OCI-M1 (cell line): Measurements from ENCODE around the gene NEK4.
"Not testable (repeated sequence)": the region's sequence is repeated elsewhere in the genome, so short reads cannot be mapped to it uniquely, and the experiment has no call there.

ENCODE experiments used
- DNase-seq: peaks from one replicate; lab custom pipeline; 2025; lab: John Stamatoyannopoulos, UW

NEK4 gene

GRCh38 chr3:52777959-52778805 lies 7.4 kb upstream of the NEK4 start:
- DNase-seq, result no peak

- DNase-seq, result no peak
Measured at GRCh38 chr3:52777127-52777958, 6.6 kb upstream of the NEK4 start, which contains the start of gene ITIH1. Gene ITIH1 (plus strand): TSS chr3:52777599. CDS start chr3:52777616, 17 bp downstream.

- not testable (repeated sequence) for DNase-seq
Measured at GRCh38 chr3:52776486-52776885, 5.7 kb upstream of the NEK4 start.

GRCh38 chr3:52775877-52776276 lies 5.1 kb upstream of the NEK4 start:
- DNase-seq, result no peak

GRCh38 chr3:52774901-52775864 lies 4.4 kb upstream of the NEK4 start:
- peak; percentile 45 for DNase-seq

- DNase-seq, result no peak
Measured at GRCh38 chr3:52774066-52774713, 3.5 kb upstream of the NEK4 start.

- no peak for DNase-seq
Measured at GRCh38 chr3:52773361-52774065, 2.8 kb upstream of the NEK4 start.

- DNase-seq, result no peak
Measured at GRCh38 chr3:52771702-52772101, 962 bp upstream of the NEK4 start.

- no peak for DNase-seq
Measured at GRCh38 chr3:52771334-52771681, 568 bp upstream of the NEK4 start.

GRCh38 chr3:52769786-52770455 lies 819 bp downstream of the NEK4 start:
- peak; percentile 27 for DNase-seq

- DNase-seq, result no peak
Measured at GRCh38 chr3:52763466-52763865, 7.3 kb downstream of the NEK4 start.

GRCh38 chr3:52756141-52756540 lies 14.6 kb downstream of the NEK4 start:
- DNase-seq, result no peak

- no peak for DNase-seq
Measured at GRCh38 chr3:52754373-52754772, 16.4 kb downstream of the NEK4 start.

- peak; percentile 30 for DNase-seq
Measured at GRCh38 chr3:52752045-52752660, 18.6 kb downstream of the NEK4 start.

GRCh38 chr3:52743721-52744120 lies 27.0 kb downstream of the NEK4 start:
- DNase-seq, result no peak

- no peak for DNase-seq
Measured at GRCh38 chr3:52743152-52743551, 27.6 kb downstream of the NEK4 start.

GRCh38 chr3:52742418-52743041 lies 28.2 kb downstream of the NEK4 start:
- peak; percentile 60 for DNase-seq

- DNase-seq, result no peak
Measured at GRCh38 chr3:52739730-52740129, 31.0 kb downstream of the NEK4 start.

- DNase-seq, result no peak
Measured at GRCh38 chr3:52733256-52733891, 37.4 kb downstream of the NEK4 start.
